ENCODE measurements around the gene HDAC7. TPM values are rescaled to one million over a fixed set of nuclear protein-coding genes. Genes with fewer than 3 reads are reported as not detected.

Gene HDAC7
- total and polyA plus RNA-seq, 7 donors, result 11.0 to 27.8 (median 22.2) TPM

GRCh38 chr12:47828008-47828975 lies 8.6 kb upstream of the HDAC7 start:
- peaks cover 28% of the 10 kb centered on the region for H3K4me1 ChIP-seq
- no peak overlapping the region for H3K4me3 ChIP-seq
- H3K27ac ChIP-seq, result peak overlapping the region; percentile 75
- H3K9me3 ChIP-seq, result no peaks in the 10 kb centered on the region
- ATAC-seq (peak in 3 of 4 donors; percentile 40 to 68 (median 41)), DNase-seq (peak in 1 of 2 donors; percentile 77)
- no peaks in the 10 kb centered on the region for H3K36me3 ChIP-seq (ENCODE audit: insufficient read depth in 1 of 2, low read depth in 1 of 2)
- no peak for TF ChIP-seq CTCF (IDR thresholded peaks at IDR 0.05)
- intact Hi-C loops (cut with DNase I), result no loop called here
- no peaks in the 10 kb centered on the region for H3K27me3 ChIP-seq (ENCODE audit: insufficient read depth in 3 of 3, low read length in 2 of 3)
- WGBS, 3 donors, result 56 to 69% (median 61%) methylated on average over 13 to 14 of the region's 14 CpGs

GRCh38 chr12:47825173-47825639 lies 5.5 kb upstream of the HDAC7 start:
- H3K4me3 ChIP-seq, result no peak overlapping the region
- no peaks in the 10 kb centered on the region for H3K27me3 ChIP-seq (ENCODE audit: insufficient read depth in 3 of 3, low read length in 2 of 3)
- DNase-seq, result peak; percentile 75 to 80
- no peak for TF ChIP-seq CTCF (IDR thresholded peaks at IDR 0.05)
- no peaks in the 10 kb centered on the region for H3K9me3 ChIP-seq
- WGBS, 3 donors, result 58 to 68% (median 67%) methylated on average over 5 to 6 of the region's 6 CpGs
- ATAC-seq, result no peak
- intact Hi-C loops (cut with DNase I), result no loop called here
- H3K4me1 ChIP-seq, result peaks cover 47% of the 10 kb centered on the region
- peak overlapping the region; percentile 47 for H3K27ac ChIP-seq
- no peaks in the 10 kb centered on the region for H3K36me3 ChIP-seq (ENCODE audit: insufficient read depth in 1 of 2, low read depth in 1 of 2)

- H3K4me1 ChIP-seq, result peaks cover 42% of the 10 kb centered on the region
- H3K27me3 ChIP-seq (ENCODE audit: insufficient read depth in 3 of 3, low read length in 2 of 3), result no peaks in the 10 kb centered on the region
- ATAC-seq (no peak), DNase-seq (no peak)
- H3K4me3 ChIP-seq, result no peak overlapping the region
- TF ChIP-seq CTCF (IDR thresholded peaks at IDR 0.05), result no peak
- no peaks in the 10 kb centered on the region for H3K9me3 ChIP-seq
- intact Hi-C loops (cut with DNase I), result no loop called here
- no peaks in the 10 kb centered on the region for H3K36me3 ChIP-seq (ENCODE audit: insufficient read depth in 1 of 2, low read depth in 1 of 2)
- 83 to 86% (median 85%) methylated on average over 3 of the region's 3 CpGs for WGBS, 3 donors
- H3K27ac ChIP-seq, result no peak overlapping the region
Measured at GRCh38 chr12:47824635-47825034, 4.9 kb upstream of the HDAC7 start.

- Histone ChIP-seq H3K27ac (peak overlapping the region; percentile 30), H3K27me3 (ENCODE audit: insufficient read depth in 3 of 3, low read length in 2 of 3) (no peaks in the 10 kb centered on the region), H3K4me1 (peaks cover 37% of the 10 kb centered on the region), H3K9me3 (no peaks in the 10 kb centered on the region), H3K4me3 (no peak overlapping the region), H3K36me3 (ENCODE audit: insufficient read depth in 1 of 2, low read depth in 1 of 2) (no peaks in the 10 kb centered on the region)
- ATAC-seq, result no peak
- intact Hi-C loops (cut with DNase I), result no loop called here
- no peak for DNase-seq
- 72 to 78% (median 75%) methylated on average over 2 of the region's 2 CpGs for WGBS, 3 donors
- no peak for TF ChIP-seq CTCF (IDR thresholded peaks at IDR 0.05)
Measured at GRCh38 chr12:47824198-47824597, 4.5 kb upstream of the HDAC7 start.
